MG63 (cell line): Measurements from ENCODE around the gene METTL22. TPM values are rescaled to one million over a fixed set of nuclear protein-coding genes. Genes with fewer than 3 reads are reported as not detected.
A peak's percentile ranks its signal among the peaks of the same experiment; 100 is the strongest.

Experiments
- DNase-seq: peaks from one replicate; pipeline ENCODE4 v3.0.0-alpha.2; 2020
- H3K27me3 ChIP-seq: fragments of 250-450 bp; sonication (Bioruptor Pico); 2 replicates; pipeline ENCODE4 v1.5.1; 2020; ENCODE audit warnings: mild to moderate bottlenecking, moderate library complexity
- H3K36me3 ChIP-seq: fragments of 250-450 bp; sonication (Bioruptor Pico); 2 replicates; pipeline ENCODE4 v1.5.1; 2020; ENCODE audit warnings: mild to moderate bottlenecking, moderate library complexity
- H3K4me3 ChIP-seq: fragments of 250-450 bp; sonication (Bioruptor Pico); 2 replicates; pipeline ENCODE4 v1.5.1; 2020; ENCODE audit warnings: mild to moderate bottlenecking, moderate library complexity
- H3K9me3 ChIP-seq: fragments of 250-450 bp; sonication (Bioruptor Pico); 2 replicates; pipeline ENCODE4 v1.5.1; 2020; ENCODE audit warnings: mild to moderate bottlenecking, moderate library complexity
- total RNA-seq: library from RNA; depleted of rRNA; stranded (reverse); fragments of >200 nt; shearing (Covaris generic); gene quantifications from 2 replicates; pipeline ENCODE4 v1.2.3, GENCODE V29; 2014; ENCODE audit warnings: low replicate concordance

The METTL22 gene
- total RNA-seq, 1 experiment from 2014 or later = 30.4 TPM

DNA sequence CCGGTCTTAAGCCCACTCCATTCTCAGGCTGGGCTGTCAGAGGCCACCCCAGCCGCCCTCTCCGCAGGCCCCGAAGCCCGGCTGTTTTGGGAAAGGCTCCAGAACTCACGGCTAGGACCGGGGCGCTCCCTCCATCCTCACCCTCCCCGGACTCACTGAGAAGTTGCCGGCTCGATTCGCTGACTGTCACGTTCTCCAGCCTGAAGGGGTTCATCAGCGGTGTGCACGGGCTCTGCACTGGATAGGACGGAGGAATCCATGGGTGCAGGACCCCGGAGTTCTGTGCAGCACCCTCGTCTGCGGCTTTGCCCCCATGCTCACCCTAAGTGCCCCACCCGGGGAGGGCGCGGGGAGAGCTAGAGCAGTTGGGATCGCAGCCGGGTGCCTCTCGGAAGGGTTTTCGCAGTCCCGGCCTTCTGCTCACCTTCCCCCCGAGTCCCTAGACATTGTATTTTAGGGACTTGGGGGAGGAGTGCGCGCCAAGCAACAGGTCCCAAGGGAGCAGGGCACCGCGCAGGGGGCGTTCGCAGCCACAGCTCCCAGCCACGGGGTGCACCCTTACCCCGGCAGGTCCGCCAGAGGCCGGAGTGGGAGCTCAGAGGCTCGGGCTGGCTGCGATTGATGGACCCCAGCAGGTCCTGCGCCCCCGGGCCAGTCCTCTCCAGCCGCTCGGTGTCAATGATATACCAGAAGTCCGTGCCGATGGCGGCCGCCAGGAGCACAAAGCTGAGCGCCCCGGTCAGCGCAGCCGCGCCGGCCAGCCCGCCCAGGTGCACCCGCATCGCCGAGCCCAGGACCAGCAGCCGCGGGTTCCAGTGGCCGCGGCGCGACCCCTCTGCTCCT lies 32.2 kb upstream of the METTL22 start:
- no peaks in the 10 kb centered on the region for H3K9me3 ChIP-seq
- peaks cover 33% of the 10 kb centered on the region for H3K27me3 ChIP-seq
- H3K4me3 ChIP-seq = no peak overlapping the region
- DNase-seq = no peak
- H3K36me3 ChIP-seq = no peaks in the 10 kb centered on the region

- Histone ChIP-seq H3K27me3 (peaks cover 33% of the 10 kb centered on the region), H3K36me3 (no peaks in the 10 kb centered on the region), H3K4me3 (no peak within 1 kb of the TSS), H3K9me3 (no peaks in the 10 kb centered on the region)
- DNase-seq = no peak
These were observed 31.4 kb upstream of the METTL22 start, which contains the start of gene TMEM114 for GRCh38 chr16:8589900-8590688. TSS of gene TMEM114 (minus strand) at chr16:8590511. CDS start at chr16:8589838, 673 bp downstream.

DNA sequence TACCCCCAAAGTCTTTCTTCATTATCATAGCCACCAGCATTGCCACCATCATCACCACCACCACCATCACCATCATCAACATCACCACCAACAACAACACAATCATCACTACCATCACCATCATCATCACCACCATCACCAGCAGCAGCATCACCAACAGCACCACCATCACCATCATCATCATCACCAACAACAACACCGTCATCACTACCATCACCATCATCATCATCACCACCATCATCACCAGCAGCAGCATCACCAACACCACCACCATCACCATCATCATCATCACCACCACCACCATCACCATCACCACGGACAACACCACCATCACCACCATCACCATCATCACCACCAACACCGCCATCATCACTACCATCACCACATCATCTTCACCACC lies 30.7 kb upstream of the METTL22 start:
- DNase-seq = no peak
- Histone ChIP-seq H3K9me3 (no peaks in the 10 kb centered on the region), H3K27me3 (peaks cover 33% of the 10 kb centered on the region), H3K4me3 (no peak overlapping the region), H3K36me3 (no peaks in the 10 kb centered on the region)

- H3K4me3 ChIP-seq = no peak overlapping the region
- no peaks in the 10 kb centered on the region for H3K36me3 ChIP-seq
- DNase-seq = no peak
- no peaks in the 10 kb centered on the region for H3K9me3 ChIP-seq
- H3K27me3 ChIP-seq = peaks cover 33% of the 10 kb centered on the region
These were observed 30.0 kb upstream of the METTL22 start for GRCh38 chr16:8591451-8591850.

DNA sequence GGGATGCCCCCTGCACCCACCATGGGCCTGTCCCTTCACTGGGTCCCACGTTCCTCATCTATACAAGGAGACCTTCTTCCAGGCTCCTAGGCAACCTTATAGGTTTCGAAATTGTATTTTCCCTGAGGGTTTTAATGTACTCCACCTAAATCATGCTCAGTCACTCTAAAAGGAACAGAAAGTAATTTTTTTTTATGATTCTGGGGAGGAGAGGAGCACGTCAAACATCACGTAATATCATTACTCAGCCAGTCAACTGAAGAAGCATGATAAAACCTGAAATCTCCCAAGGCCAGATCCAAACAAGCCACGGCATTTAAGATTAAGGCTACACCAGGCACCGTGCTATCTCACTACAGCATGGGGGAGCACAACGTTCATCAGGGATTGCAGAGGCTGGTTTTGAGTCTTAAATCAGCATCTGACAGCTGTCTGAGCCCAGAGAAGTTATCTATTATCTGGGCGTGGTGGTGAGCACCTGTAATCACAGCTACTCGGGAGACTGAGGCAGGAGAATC lies 27.3 kb upstream of the METTL22 start:
- Histone ChIP-seq H3K4me3 (no peak overlapping the region), H3K9me3 (no peaks in the 10 kb centered on the region), H3K36me3 (no peaks in the 10 kb centered on the region), H3K27me3 (peaks cover 21% of the 10 kb centered on the region)
- no peak for DNase-seq

DNA sequence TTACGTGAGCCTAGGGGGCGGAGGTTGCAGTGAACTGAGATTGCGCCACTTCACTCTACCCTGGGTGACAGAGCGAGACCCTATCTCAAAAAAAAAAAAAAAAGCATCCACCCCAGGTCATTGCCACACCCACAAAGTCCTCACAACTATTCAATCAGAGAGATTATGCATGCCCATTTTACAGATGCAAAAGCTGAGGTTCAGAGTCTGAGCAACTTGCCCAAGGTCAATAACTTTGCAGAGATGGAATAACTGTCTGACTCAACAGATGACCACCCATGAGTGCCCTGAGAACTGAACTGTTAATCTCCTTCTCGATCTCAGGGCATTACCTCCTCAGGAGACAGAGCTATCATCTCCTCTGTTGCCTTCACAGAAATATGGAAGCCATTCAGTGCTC lies 25.7 kb upstream of the METTL22 start:
- no peak overlapping the region for H3K4me3 ChIP-seq
- no peak for DNase-seq
- peaks cover 6% of the 10 kb centered on the region; the same call in 1 of the 2 replicates for H3K27me3 ChIP-seq
- H3K36me3 ChIP-seq = no peaks in the 10 kb centered on the region
- H3K9me3 ChIP-seq = no peaks in the 10 kb centered on the region

- no peak overlapping the region for H3K4me3 ChIP-seq
- H3K27me3 ChIP-seq = peaks cover 4% of the 10 kb centered on the region; the same call in 1 of the 2 replicates
- H3K36me3 ChIP-seq = no peaks in the 10 kb centered on the region
- no peak for DNase-seq
- no peaks in the 10 kb centered on the region for H3K9me3 ChIP-seq
These were observed 24.9 kb upstream of the METTL22 start for GRCh38 chr16:8596581-8596980.

DNA sequence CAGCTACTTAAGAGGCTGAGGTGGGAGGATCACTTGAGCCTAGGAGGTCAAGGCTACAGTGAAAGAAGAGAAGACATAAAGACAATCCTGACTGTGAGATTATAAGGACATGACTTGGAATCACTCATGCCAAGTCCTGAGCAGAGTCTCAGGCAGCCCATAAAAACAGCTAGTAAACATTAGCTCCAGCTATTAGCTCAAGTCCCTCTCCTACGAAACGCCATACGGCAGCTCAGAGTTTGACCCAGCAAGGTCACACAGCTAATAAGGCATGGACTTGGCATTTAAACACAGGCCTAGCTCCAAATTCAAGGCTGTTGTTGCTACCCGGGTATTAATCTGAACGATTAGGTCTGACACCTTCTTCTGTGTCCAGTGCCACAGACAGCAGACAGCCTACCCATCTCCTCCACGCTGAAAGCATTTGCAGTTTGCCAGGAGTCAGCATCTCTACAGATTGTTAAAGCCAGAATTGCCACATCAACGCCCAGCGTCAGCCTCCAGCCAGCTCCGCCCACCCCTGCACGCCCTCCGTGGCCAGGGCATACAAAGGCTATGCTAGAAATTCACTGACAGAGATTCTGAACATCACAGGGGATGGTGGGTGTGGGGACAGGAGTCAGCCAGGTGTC lies 21.2 kb upstream of the METTL22 start:
- no peak for DNase-seq

GRCh38 chr16:8605554-8605953 lies 15.9 kb upstream of the METTL22 start:
- Histone ChIP-seq H3K9me3 (no peaks in the 10 kb centered on the region), H3K4me3 (no peak overlapping the region), H3K27me3 (peaks cover 20% of the 10 kb centered on the region), H3K36me3 (no peaks in the 10 kb centered on the region)
- no peak for DNase-seq

More for the DNA sequence above, 21.2 kb upstream of the METTL22 start:
- H3K9me3 ChIP-seq = no peaks in the 10 kb centered on the region
- H3K36me3 ChIP-seq = no peaks in the 10 kb centered on the region
- no peak overlapping the region for H3K4me3 ChIP-seq
- peaks cover 12% of the 10 kb centered on the region for H3K27me3 ChIP-seq

GRCh38 chr16:8607214-8607613 lies 14.3 kb upstream of the METTL22 start:
- Histone ChIP-seq H3K4me3 (no peak overlapping the region), H3K36me3 (no peaks in the 10 kb centered on the region), H3K27me3 (peaks cover 20% of the 10 kb centered on the region), H3K9me3 (no peaks in the 10 kb centered on the region)
- no peak for DNase-seq

DNA sequence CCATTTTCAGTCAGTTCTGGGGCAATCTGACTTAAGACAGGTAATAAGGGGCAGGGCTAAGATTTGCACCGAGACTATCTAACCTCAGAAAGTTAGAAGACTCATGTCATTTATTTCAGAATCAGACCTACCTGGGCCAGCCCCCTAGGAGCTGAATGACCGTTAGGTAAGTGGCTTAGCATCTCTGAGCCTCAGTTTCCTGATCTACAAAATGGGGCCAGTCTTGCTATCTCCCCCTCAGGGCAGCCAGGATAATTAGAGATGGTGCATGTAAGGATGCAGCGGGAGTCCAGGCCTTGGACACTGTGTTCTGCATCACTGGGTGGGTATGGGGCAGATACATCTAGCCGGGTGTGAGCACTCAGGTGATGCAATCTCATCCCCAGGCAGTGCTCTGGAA lies 10.4 kb upstream of the METTL22 start:
- Histone ChIP-seq H3K36me3 (no peaks in the 10 kb centered on the region), H3K4me3 (no peak overlapping the region), H3K27me3 (peaks cover 12% of the 10 kb centered on the region), H3K9me3 (no peaks in the 10 kb centered on the region)
- no peak for DNase-seq

DNA sequence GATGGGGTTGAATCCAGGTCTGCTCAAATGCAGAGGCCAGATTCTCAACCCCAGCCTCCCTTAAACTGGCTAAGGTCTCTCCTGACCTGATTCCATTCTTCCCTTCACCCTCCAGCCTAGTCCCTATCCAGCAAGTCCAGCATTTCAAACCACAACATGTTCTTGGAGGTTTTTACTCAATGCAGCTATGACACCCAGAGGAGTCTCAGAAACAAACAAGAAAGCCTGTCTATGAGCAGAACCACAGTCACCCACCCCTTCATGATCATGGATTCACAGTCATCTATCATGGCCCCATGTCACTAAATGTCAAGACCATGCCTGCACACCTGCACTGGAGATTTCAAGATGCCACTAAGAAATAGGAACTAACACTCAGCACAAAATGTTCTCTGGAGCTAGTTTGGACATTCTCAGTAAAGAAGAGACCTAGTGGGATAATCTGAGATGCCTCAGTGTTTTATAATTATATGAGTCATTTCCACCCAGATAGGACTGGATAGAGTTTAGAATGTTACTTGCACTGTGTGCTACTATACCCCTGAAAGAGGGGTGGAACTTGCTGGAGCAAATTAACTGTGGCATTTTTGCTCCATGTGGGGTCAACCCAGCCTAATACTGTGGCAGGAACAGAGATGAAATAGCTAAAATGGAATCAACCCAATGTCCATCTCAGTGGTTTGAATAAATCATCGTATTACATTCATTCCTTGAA lies 9.5 kb upstream of the METTL22 start:
- H3K36me3 ChIP-seq = no peaks in the 10 kb centered on the region
- H3K9me3 ChIP-seq = no peaks in the 10 kb centered on the region
- H3K27me3 ChIP-seq = peaks cover 13% of the 10 kb centered on the region
- H3K4me3 ChIP-seq = no peak overlapping the region
- no peak for DNase-seq

GRCh38 chr16:8614435-8615029 lies 7.0 kb upstream of the METTL22 start:
- DNase-seq = no peak
- Histone ChIP-seq H3K27me3 (peaks cover 22% of the 10 kb centered on the region), H3K36me3 (no peaks in the 10 kb centered on the region), H3K4me3 (no peak overlapping the region), H3K9me3 (no peaks in the 10 kb centered on the region)

GRCh38 chr16:8619671-8620370 lies 1.7 kb upstream of the METTL22 start:
- DNase-seq = no peak
- no peaks in the 10 kb centered on the region for H3K9me3 ChIP-seq
- no peak overlapping the region for H3K4me3 ChIP-seq
- peaks cover 18% of the 10 kb centered on the region for H3K36me3 ChIP-seq
- H3K27me3 ChIP-seq = peaks cover 23% of the 10 kb centered on the region

- peaks cover 20% of the 10 kb centered on the region for H3K27me3 ChIP-seq
- H3K9me3 ChIP-seq = no peaks in the 10 kb centered on the region
- H3K36me3 ChIP-seq = peaks cover 25% of the 10 kb centered on the region
- no peak overlapping the region for H3K4me3 ChIP-seq
- DNase-seq = no peak
These were observed 963 bp upstream of the METTL22 start for GRCh38 chr16:8620535-8620934.

DNA sequence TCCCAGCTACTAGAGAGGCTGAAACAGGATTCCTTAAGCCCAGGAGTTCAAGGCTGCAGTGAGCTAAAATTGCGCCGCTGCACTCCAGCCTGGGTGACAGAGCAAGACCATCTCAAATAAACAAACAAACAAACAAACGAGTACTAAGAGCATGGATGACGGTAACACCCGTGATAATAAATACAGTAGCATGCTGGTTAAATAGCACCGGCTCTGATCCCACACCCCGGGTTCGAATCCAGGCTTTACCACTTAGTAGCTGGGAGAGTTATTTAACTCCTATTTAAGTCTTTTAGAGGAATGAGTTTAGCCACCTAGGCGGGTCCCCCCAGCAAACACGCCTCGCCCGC lies 301 bp upstream of the METTL22 start:
- H3K36me3 ChIP-seq = peaks cover 31% of the 10 kb centered on the region
- DNase-seq = no peak
- peaks cover 15% of the 10 kb centered on the region for H3K27me3 ChIP-seq
- no peaks in the 10 kb centered on the region for H3K9me3 ChIP-seq
- H3K4me3 ChIP-seq = peak overlapping the region; percentile 98
